GM12801 (cell line): ENCODE results near the gene HMGB4.

Experiments
- TF ChIP-seq, protein P1 (sequence below): IDR thresholded peaks from one replicate; pipeline ENCODE4 v1.5.1; 2011; ENCODE audit warnings: control low read depth; ENCODE audit not compliant: insufficient read length; ENCODE audit errors: extremely low read depth

Gene HMGB4

GRCh38 chr1:33860671-33861070 lies 3.2 kb upstream of the HMGB4 start:
- TF ChIP-seq, protein P1, sequence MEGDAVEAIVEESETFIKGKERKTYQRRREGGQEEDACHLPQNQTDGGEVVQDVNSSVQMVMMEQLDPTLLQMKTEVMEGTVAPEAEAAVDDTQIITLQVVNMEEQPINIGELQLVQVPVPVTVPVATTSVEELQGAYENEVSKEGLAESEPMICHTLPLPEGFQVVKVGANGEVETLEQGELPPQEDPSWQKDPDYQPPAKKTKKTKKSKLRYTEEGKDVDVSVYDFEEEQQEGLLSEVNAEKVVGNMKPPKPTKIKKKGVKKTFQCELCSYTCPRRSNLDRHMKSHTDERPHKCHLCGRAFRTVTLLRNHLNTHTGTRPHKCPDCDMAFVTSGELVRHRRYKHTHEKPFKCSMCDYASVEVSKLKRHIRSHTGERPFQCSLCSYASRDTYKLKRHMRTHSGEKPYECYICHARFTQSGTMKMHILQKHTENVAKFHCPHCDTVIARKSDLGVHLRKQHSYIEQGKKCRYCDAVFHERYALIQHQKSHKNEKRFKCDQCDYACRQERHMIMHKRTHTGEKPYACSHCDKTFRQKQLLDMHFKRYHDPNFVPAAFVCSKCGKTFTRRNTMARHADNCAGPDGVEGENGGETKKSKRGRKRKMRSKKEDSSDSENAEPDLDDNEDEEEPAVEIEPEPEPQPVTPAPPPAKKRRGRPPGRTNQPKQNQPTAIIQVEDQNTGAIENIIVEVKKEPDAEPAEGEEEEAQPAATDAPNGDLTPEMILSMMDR: no peak

DNA sequence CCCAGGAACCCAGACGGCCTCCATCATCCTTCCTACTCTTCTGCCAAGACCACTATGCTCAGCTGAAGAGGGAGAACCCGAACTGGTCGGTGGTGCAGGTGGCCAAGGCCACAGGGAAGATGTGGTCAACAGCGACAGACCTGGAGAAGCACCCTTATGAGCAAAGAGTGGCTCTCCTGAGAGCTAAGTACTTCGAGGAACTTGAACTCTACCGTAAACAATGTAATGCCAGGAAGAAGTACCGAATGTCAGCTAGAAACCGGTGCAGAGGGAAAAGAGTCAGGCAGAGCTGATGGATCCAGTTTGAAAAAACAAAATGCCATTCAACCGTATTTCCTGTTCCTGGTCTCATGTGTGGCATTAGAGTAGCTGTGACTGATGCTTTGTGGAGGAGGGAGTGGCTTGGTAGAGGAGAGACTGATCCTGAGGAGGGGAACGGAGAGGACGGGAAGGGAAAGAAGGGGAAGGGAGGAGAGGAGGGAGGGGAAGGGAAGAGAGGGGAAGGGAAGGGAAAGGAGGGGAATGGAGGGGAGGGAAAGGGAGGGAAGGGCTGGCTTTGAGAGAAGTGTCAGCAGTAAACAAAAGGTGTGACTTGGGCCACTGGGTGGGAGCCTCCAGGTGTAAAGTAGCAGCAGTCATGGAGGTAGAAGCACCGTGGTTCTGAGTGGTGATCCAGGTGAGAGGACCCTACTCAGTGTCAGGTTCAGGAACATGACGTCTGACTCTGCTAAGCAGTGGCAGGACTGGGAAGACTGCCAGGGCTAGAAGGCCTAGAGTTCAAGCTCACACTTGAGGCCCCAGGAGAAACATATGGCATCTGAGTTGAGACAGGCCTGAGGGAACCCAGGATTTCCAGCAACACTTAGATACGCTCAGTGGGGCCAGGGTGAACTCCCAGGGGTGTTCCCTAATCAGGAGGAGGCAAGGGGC lies 846 bp downstream of the HMGB4 start:
- TF ChIP-seq, protein P1: no peak

DNA sequence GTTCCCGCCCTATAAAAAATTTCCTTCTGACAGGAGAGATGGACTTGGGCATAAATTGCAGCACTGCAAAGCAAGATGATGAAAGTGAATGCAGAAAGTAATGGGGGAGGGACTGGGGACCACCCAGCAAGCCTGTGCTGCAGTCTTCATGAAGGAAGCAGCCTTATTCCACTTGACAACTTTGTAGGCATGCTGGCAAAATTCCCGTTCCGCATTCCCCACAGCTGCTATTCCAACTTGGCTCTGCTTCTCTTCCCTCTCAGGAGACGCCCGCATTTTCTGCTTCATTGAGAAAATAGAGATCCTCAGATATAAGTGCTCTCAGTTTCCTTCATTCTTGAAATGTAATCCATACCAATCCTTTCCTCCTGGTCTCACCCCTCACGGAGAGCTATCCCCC lies 2.4 kb downstream of the HMGB4 start:
- TF ChIP-seq, protein P1: no peak

DNA sequence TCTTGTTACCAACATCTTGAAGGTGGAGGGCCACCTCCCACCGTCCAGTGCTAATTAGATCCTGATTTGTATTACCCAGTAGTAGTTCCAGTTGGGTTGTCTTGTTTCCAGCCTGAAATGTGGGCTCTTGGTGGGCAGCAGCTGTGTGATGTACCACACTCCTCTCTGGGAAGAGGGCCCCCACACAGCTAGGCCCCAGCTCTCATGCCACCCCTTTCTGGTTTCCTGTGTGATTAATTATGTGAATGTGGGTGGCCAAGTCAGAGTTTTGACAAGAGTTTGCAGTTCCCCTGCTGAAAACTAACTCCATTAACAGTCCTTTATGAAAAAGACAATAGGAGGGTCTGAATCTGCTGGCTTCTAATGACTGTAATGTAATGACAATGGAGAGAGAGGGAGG lies 3.8 kb downstream of the HMGB4 start:
- TF ChIP-seq, protein P1: no peak

GRCh38 chr1:33872275-33872674 lies 8.4 kb downstream of the HMGB4 start:
- TF ChIP-seq, protein P1: no peak

DNA sequence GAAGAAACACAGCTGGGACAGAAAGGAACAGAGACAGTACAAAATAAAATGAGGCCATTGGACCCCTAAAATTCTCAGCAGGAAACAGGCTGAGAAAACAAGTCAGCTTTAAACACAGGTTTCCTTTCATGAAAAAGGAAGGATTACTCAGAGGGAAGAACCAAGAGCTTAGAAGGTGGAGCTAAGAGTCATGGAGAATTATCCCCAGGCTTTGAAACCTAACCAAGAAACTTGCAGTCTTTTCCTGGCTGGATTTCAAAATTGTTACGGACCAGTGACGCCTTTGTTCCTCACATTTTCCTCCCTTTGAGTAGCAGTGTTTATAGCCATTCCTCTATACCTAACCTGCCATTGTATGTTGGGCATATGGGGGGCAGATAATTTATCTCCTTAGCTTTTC lies 8.8 kb downstream of the HMGB4 start:
- TF ChIP-seq, protein P1: no peak

DNA sequence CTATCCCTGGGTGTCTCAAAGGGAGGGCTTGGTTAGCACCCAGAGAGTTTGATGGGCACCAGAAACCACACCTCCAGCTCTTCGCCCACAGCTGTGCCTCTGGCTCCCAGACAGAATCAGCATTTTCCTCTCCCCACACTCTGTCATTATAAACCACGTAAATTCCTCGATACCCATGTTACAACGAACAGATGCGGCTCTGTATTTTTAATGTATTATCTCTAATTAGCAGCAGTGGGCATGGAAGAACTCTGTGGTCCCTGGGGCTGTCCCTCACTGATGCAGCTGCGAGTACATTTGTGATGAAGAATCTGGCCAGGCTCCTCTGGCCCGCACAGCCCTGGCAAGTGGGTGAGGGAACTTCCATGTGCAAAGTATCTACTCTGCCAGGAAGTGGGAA lies 10.8 kb downstream of the HMGB4 start:
- TF ChIP-seq, protein P1: no peak
